NCI-H1436 treated with DMSO at 0.1 percent for 48 hours (cell line): ENCODE data around the gene LPGAT1.

Experiments used
- DNase-seq: peaks from one replicate; lab custom pipeline; 2025; lab: John Stamatoyannopoulos, UW

The LPGAT1 gene

DNA sequence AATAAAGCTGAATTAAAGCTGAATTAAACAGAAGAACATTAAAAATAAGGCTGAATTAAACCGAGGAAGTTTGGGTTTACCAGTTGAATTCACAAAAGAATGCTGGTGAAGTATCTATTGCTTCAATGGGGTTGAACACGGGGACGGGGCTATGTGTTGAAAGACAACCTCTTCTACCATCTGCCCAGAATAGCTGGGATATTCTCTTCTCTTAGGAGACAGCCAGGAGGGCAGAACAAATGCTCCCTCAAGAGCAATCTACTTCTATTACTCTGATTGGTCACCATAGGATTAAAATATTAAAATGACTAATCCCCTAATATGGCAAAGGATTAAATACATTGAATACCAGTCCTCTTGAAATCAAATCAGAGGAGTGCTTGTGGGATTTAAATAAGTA lies 68.4 kb downstream of the LPGAT1 start:
- DNase-seq, result no peak

DNA sequence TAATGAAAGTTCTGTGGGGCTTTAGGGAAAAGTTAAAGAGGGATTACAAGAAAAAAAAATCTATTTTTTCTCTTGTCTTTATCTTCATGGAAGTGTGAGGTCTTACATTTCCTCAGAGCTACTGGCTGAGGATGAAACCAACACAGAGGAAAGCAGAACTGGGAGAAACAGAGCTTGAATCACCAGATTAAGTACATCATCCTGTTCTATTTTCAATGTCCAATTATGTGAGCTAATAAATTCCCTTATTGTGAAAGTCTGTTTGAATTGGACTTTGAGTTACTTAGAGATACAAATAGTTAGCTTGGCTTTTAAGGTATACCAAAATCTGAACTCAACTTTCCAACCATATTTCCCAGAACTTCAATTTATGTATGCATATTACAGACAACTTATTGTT lies 69.2 kb downstream of the LPGAT1 start:
- DNase-seq, result no peak

DNA sequence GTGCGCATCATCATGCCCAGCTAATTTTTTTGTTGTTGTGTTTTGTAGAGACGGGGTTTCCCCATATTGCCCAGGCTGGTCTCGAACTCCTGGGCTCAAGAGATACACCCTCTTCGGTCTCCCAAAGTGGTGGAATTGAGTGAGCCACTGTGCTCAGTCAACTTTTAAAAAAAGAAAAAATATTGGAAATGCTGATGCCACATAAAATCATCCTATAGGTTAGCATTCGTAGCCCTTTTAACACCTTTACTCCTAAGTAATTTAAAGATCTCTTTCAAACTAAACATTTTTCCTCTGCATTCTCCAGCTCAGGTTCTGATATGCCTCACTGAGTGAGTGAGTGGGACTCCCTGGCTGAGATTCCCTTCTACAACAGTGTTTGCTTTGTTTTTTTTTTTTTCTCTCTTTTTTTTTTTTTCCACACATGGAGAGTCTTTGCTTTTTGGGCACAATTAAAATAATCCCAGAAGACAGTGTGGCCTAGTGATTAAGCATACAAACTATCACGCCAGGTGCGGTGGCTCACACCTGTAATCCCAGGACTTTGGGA lies 74.0 kb downstream of the LPGAT1 start:
- no peak for DNase-seq

DNA sequence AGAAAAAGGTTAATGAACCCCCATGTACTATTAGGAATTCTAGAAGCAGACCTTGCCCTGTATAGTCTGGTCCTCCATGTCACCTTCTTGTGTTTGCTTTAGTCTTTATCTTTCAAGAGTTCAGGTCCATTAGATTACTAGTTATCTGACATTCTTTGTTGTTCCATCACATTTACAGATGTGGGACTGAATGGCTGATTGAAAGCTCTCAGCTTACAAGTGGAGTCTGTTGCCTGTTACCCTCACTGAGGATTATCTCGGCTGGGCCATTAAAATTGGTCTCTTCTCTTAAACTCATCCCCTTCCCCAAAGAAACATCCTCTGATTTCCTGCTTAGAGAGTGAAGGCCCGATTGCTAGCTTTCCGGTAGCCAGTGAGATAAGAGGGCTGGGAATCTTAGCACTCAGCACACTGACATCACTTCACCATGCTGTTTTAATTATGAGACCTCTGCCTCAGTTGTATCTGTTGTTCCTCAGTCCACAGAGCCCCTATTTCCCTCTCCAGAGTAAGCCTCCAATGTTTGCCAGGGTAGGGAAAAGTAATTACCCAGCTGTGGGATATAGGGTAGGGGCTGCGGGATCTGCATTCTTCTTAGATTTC lies 76.8 kb downstream of the LPGAT1 start:
- DNase-seq, result no peak

DNA sequence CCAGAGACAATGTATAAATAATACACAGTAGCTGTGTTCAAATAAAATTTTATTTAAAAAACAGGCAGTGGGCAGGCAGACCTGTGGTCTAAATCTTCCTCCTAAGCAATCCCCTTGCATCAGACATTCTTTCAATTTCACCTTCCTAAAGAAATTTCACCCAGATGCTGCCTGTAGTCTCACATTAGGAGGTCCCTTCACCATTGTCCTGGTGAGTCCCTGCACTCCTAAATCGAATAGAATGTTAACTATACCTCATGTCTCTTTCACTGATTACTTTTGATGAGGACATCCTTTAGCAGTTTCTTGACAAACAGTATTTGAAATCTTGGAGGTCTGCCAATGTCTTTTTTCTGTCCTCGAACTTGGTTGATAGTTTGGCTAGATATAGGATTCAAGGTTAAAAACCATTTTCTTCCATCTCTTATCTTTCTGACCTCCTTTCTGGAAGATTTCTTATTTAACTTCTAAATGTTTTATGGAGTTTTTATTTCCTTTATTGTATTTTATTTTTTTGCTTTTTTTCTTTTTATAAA lies 77.5 kb downstream of the LPGAT1 start:
- DNase-seq, result no peak

DNA sequence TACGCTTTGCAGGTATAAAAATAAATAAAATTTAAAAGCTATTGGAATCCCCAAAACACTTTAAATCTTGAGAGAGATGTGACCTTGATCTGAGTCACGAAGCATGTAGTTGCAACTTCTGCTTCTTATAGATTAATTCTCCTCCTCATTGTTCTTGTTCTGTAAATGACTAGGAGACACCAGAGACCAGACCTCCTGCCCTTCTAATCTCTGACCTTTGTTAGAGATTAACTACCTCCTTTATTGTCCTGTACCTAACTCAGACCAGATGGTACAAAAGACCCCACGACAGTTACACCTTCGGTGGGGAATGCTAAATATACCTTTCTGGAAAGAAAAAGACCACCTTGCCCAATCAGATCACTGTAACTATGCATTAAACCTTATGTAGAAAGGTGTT lies 78.2 kb downstream of the LPGAT1 start:
- no peak for DNase-seq

DNA sequence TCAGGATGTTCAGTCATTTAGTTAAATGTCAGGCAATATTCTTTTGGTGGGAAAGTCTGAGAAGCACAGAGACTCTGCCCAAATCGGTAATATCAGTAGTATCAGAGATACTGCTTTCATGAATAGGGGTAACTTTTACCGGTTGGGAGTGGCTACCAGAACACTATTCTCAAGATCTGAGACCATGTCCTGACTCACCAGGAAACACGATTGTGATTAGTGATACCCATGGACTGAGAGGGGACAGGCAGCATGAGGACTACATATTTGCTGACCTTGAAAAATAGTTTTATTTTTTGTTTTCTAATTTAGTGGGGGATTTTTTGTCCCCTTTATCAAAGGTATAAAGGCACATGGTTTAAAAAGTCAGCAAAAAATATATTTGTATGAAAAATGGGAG lies 79.1 kb downstream of the LPGAT1 start:
- DNase-seq, result no peak

DNA sequence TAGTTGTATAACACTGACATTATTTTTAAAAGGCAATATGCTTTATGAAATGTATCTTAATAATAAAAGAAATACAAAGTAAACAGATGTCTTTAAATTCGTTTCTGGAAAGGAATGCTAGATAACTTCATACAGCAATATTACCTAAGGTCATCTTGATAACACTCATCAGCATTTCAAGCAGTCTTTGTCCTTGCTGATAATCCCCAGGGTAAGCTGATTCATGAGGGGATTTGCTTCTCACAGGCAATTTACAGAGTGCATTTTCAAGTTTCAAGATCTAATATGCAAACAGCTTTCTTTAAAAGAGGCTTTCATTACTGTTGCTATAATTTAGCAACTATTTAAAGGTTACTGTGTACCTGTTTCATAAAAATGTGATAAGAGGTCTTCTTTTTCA lies 80.0 kb downstream of the LPGAT1 start:
- no peak for DNase-seq

DNA sequence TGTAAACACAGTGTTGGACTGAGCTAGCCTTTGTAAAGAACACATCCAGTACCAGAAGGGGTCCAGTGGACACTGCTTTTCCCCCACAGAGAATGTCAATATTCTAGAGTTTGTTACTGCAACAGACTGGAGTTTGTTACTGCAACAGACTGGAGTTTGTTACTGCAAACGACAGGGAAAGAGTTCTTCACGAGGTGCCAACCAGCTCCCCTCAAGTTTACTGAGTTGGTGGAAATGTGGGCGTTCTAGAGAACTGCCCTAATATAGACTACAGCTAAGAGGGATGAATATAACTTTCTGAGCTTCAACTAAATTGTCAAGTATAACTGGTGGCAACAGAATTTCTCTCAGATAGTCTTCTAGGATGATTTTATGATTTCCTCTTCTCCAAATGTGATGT lies 81.3 kb downstream of the LPGAT1 start:
- DNase-seq, result no peak

DNA sequence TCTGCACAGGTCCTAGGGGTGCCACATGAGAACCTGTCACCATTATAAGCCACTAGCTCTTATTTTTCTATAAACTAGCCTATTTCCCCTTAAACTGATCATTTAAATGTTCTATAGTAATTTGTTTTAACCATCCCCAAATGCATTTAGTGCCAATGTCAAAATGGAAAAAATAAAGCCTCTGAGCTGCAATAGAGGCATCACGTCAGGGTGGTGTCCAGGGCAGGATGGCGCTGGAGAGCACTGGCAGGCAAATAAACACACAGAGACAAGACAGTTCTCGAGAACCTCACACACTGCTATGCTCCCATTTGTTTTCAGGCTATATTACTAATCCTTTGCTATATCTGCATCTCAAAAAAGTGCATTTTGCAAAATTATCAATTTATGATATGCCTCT lies 81.8 kb downstream of the LPGAT1 start:
- no peak for DNase-seq

DNA sequence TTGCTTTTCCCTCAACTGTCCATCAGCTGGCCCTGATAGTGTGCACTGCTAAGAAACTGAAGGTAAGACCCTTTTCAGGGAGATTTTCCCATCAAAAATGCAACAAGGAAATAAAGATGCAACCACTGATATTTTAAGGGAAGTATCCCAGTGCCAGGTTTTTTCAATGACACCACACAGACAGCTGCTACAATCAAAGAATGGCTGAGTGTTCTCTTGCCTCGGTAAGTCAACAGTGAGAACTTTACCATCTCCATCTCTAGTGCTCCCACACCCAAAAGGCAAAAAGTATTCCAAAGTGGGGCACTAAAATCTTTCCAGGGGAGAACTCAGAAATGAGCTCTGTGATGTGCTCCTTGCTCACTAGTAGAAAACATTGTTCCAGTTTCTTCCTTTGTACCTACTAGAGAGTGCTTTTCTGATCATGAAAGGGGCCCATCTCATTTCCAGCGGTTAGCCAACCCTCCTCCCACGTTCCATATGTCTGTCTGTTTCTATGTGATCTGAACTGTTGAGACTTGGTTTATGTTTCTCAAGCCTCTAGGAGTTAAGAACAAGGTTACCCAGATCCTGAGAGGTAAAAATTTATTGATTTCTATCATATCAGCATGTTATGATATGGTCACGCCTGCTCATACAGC lies 87.6 kb downstream of the LPGAT1 start:
- no peak for DNase-seq

DNA sequence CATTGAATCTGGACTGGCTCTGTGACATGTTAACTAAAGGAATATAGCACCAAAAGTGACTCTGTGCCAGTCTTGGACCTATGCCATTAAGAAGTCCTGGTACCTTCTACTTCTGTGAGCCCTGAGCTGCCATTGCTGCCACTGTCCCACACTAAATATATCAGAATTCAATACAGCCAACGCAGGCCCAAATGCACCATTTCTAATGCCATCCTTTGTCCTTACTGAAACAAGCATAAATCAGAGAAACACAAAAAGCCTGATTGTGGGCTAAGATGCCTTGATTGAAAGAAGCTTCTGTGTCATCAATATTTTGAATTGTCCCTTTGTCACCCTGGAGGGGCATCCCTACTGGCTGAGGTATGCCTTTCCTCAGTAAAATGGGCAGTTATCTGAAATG lies 88.3 kb downstream of the LPGAT1 start:
- no peak for DNase-seq

DNA sequence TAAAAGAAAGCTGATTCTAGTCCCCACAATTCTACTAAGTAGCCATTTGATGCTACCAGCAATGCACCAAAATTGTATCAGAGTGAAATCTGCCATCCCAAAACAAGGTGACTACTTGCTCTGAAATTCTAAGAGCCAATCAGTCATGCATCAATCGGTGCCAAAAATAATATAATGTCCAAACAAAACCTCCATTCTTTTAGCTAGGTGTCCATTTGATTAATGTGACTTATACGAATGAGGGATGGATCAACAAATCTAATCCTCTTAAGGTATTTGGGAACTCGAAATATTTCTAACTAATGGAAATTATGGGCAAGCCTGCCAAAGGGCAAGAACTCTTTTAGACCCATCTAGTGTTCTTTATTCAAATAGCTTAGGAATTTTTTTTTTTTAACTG lies 88.8 kb downstream of the LPGAT1 start:
- DNase-seq, result no peak

DNA sequence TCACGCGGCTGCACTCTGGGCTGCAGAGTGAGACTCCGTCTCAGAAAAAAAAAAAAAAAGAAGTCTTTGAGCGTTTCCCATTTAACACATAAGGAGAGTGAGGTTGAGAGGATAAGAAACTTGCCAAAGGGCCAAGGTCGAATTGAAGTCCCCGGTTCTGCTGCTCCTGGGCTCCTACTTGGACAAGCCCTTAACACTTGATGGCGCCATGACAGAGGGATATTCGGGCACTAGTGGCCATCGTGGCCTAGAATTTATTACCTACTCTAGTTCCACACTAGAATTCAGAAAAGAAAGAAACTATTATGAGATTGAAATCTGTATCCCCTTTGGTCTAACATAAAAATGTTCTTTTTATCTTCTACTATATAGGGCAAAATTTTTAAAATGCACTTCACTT lies 89.4 kb downstream of the LPGAT1 start:
- DNase-seq, result no peak

DNA sequence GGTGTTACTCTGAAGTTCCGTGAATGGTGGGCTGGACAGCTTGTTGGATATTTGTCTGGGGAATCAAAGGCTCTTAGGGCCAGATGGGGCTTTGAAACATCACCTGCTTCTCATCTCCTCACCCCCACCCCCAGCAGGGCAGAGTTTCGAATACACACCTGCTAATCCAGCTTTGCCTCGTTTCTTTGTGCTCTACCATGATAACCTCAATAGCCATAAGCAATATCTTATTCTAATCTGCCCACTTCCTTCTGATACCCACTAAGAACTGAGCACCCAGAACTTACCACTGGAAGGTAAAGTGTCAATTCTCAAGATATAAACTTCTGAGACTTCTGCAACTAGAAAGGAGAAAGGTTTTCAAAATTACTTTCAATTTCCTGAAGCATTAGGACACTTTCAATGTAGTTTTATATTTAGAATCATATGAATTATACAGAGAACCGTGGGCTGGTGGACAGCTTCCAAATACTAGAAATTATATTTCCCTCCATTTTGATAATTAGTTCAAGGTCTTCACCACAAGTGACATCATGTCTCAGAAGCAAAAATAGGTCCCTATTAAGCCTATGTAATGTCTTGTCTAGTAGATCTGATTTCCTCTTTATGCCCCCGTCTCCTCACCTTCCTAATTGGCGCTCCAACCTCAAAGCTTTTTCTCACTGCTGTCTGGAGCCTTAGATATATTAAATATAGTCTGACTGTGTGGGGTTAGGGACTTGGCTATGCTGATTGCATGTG lies 90.7 kb downstream of the LPGAT1 start:
- no peak for DNase-seq

DNA sequence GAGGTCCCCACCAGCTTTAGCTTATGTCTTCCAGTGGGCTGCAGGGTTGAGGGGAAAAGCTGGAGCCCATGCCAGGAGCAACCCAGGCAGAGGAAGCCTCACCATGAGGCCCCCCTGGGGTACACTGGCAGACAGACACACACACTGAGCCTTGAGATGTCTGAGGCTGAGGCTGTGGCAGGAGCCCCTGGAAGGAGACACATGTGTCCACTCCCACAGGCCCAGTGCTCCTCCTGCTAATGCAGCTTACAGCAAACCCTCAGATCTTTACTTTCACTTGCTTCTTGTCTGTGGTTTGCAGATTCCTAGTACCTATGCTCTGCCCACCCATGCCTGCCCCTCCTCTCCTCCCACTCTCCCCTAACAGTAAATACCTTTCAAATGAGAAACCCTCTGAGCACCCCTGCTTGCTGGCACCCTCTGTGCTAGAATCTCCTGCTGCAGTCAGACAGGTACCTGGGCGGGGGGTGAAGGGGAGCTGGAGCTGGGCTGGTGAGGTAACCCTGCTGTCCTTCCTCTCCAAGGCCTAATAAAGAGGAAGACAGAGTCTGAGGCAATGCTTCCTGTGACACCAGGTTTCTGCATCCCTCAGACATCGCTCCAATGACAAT lies 91.8 kb downstream of the LPGAT1 start:
- DNase-seq, result no peak

DNA sequence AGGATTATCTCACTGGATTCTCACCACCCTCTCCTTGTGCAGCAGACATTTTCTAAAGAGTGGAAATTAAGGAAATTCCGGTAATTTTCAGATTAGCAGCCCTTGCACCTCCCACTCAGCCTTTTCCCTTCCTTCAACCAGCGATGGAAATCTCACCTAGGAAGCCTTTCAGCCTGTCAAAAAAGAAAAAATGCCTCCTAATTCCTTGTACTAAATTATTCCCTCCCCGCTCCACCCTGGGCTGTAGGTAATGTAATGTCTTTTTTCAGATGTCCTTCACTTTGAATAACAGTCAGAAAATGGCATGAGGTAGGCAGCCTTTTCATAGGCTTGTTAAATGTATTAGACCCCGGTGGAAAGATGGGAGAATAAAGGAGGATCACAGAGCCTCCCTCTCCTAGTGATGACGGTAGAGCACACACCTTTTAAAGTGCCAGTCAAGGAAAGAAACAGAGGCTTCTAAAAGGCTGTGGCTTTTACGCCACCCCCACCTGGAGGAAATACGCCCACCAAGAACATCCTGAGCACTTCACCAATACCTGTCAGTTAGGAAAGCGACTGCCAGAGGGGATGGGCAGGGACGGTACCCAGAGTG lies 92.4 kb downstream of the LPGAT1 start:
- no peak for DNase-seq

DNA sequence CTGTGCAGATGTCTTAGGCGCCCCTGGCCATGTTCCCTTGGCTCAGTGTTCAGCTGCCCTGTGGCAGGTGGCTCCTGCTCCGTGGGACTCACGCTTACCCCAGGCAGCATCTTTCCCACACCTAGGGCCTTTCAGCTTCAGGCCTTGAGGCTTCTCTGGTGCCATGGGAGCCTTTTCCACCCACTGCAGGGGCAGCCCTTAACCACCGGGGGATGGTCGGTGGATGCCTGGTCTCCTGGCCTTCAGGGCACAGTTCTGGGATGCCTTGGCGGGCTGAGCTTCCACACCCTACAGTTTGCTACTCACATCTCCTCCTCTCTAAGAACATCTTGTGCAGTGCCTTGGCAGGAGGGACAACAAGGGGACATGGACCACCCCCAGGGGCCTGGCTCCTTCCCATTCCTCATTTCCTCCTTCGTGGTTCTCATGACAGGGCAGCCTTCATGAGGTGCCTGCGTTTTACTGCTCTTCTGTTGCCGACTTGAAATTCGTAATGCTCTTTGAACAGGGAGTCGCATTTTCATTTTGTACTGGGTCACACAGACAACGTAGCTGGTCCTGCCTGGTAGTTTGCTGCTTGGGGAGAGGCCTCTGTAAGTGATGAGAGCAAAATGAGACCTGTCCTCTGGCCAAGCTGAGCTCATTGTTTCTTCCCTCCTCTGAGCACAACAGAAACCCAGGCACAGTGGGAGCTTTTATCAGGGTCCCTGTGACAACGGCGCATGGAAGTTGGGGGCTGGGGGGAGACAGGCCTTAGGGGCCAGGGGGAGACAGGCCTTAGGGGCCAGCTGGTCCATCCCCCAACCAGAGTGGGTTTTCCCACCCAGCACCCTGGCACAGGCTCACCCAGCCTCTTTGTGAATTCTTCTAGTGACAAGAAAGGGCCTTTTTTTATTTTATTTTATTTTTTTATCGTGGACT lies 93.2 kb downstream of the LPGAT1 start:
- no peak for DNase-seq

DNA sequence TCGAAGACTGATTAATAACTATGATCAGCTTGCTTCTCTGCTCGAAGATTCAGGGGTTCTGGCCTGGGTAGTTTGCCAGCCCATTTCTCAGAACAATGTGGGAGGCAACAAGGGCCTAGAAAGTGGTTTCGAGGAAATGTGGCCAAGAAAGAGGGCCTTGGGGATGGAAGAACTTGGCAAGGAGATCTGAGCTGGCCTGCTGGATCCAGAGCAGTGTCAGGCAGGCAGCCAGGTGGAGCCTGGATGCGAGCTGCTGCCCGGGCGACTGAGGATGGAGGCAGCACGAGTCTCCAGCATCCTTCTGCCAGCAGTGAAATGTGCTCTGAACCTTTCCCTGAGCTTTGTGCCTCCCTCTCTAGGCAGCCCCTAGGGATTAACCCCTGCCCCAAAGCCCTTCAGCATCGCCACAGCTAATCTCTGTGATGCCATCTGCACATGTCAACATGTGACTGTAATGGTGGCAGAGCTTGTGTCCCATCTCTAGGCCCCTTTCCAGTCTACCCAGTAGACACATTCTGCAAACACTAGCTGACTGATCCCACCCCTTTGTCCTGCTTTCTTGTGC lies 94.1 kb downstream of the LPGAT1 start:
- DNase-seq, result no peak
